Fibroblast of skin of right quadriceps (primary cell): ENCODE measurements around the gene NFE2L2.
"Not testable (repeated sequence)": the region's sequence is repeated elsewhere in the genome, so short reads cannot be mapped to it uniquely, and the experiment has no call there.

Experiments
- DNase-seq: peaks from one replicate; pipeline ENCODE4 v3.0.0-alpha.2; 2013

Gene NFE2L2

GRCh38 chr2:177232098-177232704 lies 32.3 kb downstream of the NFE2L2 start:
- DNase-seq: no peak

DNA sequence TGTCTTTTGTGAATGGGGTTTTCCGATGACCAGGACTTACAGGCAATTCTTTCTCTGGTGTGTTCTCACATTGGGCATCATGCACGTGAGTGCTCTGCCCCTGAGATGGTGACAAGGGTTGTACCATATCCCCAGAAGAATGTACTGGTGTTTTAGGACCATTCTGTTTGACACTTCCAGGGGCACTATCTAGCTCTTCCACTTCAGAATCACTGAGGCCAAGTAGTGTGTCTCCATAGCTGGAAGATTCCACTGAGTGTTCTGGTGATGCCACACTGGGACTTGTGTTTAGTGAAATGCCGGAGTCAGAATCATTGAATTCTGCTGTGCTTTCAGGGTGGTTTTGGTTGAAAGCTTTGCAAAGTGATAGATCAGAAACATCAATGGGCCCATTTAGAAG lies 33.3 kb downstream of the NFE2L2 start:
- DNase-seq: no peak

GRCh38 chr2:177229442-177230242 lies 34.9 kb downstream of the NFE2L2 start:
- DNase-seq: no peak

DNA sequence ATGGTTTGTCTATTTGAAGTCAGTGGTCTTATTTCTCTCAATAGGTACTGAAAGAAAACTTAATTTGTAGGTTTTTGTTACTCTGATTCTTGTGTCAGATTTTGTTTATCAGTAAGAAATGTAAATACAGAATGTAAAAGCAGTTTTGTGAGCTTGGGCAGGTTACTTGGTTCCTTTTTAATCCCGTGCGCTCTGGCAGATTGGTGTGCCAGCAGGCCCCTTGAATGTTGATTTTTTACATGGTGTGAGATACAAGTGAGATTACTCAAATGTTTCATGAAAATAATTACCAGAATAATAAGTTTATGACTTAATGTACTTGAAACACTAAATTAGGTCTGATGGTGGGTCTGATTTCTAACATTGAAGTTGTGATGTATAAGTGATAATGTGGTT lies 38.6 kb downstream of the NFE2L2 start:
- no peak for DNase-seq

DNA sequence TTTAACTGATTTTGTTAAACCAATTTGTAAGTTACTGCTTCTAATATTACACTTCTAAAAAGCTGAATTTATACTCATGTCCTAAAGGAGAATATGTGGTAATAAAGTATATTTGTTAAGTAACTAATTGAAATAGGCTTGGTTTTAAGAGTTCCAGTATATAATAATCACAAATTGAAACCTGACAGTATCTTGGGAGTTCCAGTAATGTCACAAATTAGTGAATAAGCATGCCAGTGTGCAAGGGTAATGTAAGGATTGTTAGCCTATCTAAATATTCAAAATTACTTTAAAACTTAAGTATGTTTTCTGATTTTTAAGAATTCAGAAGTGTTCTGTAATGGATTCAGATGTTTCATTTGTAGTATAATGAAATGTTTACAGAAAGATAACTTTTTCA lies 41.1 kb downstream of the NFE2L2 start:
- DNase-seq: not testable (repeated sequence)

GRCh38 chr2:177221970-177222369 lies 42.6 kb downstream of the NFE2L2 start:
- DNase-seq: no peak

DNA sequence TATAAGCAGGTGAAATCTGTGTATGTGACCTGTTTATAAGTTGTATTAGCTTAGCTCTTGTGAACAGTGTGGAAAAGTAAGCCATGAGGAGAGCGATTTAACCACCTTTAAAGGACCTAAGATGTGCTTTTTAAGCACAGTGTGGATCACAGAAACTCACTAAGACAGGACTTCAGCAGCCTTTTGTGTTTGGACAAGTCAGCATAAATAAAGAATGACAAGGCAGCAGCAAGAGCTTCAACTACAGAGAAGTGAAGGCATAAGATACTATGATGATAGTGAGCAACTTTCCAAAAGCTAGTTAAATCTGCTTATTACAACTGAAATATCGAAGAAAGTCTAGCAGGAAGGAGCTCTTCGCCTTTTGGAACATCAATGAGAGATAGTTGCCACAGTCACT lies 43.0 kb downstream of the NFE2L2 start:
- no peak for DNase-seq

DNA sequence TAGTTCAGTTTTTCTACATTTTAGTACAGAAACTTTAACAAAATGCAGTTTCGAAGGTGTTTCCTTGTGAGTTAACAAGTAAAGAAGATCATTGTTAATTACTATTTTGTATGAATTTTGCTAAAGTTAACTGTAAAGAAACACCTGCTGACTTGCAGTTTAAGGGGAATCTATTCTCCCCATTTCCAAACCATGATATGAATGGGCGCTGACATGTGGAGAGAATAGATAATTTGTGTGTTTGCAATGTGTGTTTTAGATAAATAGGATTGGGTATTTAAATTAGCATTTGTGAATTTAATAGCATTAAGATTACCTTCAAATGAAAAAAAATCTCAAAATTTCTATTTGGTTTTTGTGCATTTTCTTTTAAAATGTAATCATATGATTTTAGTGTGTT lies 44.7 kb downstream of the NFE2L2 start:
- not testable (repeated sequence) for DNase-seq

- no peak for DNase-seq
Measured at GRCh38 chr2:177217247-177217843, 47.2 kb downstream of the NFE2L2 start.

DNA sequence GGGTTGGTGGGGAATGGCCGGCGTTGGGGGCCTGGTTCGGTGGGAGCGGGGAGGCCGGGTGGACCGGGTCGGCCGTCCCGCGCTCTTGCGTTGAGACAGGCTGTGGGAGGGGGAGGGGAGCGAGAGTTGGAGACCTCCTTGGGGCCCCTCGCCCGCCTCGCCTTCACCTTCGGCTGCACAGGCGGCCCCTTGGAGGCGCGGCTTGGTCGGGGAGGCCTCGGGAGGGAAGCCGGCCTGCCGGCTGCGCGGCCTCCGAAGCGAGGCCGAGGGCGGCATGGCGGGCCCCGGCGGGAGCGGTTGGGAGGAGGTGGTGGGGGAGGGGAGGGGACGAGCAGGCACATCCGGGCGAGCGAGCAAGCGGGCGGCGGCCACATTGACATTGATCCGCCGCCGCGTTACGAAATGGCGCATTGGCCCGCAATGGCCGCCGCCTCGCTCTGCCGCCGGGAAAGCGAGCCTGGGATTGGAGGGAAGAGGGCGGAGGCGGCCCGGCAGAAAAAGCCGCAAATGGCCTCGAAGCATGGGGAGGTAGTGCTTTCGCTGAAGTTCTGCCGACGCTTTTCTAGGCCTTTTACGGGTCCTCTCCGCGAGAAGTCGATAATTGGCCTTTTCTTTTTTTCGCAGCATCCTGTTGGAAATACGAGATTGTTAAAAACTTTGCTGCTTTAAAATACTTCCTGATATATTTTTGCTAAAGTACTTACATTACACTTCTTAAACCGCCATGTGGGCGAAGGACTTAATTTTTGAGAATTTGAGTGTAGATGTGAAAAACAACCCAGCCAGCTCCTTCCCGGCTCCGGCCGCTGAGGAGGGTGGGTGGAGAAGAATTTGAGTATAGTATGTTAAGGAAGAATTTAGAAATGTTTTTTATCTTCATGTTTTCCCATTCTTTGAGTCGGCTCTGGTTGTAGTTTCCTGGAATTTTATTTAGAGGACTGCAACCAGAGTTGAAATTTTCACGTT lies 51.4 kb downstream of the NFE2L2 start:
- peak; percentile 90 for DNase-seq

DNA sequence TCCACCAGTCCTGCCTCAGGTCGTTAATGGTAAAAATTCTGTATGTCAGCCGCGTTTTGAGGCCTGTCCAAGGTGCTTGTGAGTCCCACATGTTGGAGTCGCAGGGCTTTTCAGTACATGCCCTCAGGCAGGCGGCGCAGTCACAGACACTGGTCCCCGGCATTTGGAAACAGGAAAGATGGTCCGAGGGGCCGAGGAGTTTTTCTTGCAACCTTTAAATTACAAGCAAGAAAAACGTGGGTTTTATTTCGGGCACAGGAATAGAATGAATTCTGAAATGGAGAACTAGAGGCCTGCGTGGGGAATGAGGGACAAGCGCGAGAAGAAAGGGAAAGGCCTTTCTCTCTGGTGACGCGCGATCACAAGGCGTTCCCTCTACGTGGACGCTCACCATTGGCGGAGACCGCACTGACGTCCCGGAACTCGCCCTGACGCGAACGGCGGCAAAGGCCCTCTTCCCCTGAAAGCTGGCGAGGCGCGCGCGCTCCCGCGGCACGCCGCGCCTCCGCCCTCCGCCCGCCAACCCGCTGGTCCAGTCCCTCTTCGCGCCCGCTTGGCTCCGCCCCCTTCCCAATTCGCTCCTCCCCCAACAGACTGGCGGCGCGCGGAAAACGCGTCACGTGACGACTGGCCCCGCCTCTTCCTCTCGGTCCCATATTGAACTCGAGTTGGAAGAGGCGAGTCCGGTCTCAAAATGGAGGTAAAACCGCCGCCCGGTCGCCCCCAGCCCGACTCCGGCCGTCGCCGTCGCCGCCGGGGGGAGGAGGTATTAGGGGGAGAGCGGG lies 52.2 kb downstream of the NFE2L2 start, which contains the start of gene HNRNPA3:
TSS of gene HNRNPA3 (plus strand) at position 689 of the 785 bp plus-strand sequence. CDS start at position 695, 6 bp downstream.
- peak; percentile 99 for DNase-seq

DNA sequence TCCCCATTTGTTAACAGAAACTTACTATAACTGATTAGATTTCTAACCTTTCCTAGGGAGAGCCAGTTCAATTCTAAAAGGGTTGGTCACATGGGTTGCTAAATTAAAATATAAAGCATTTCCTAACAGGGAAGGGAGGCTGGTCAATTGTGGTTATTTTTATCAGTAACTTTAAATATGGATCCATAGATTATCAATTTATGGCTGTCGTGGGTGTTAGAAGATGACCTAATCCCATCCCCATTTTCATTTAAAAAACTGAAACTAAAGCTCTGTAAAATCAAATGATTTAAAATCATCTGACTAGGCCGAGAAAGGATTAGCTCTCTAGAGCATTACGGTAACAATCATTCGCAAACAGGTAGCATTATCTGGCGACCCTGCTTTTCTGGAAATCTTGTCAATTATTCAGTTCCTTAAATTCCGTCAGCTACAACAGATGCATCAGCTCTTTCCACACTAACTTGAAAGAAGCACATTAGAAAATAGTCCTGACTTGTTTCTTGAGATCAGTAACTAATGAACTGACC lies 52.9 kb downstream of the NFE2L2 start:
- no peak for DNase-seq

GRCh38 chr2:177211169-177211568 lies 53.4 kb downstream of the NFE2L2 start:
- no peak for DNase-seq

GRCh38 chr2:177207101-177207500 lies 57.4 kb downstream of the NFE2L2 start:
- DNase-seq: no peak

- no peak for DNase-seq
Measured at GRCh38 chr2:177204417-177204816, 60.1 kb downstream of the NFE2L2 start.

DNA sequence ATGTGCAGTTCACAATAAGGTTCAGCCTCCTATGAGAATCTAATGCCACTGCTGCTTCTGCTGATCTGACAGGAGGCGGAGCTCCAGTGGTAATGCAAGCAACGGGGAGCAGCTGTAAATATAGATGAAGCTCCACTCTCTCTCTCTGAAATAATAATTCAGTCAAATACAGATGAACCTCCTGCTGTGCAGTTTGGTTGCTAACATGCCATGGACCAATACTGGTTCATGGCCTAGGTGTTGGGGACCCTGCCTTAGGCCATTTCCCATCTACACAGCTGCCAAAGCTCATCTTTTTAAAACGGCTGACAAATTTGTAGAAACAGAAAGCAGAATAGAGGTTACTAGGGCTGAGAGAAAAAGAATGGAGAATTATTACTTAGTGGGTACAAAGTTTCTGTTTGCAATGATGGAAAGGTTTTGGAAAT lies 62.6 kb downstream of the NFE2L2 start:
- DNase-seq: no peak

GRCh38 chr2:177200419-177200818 lies 64.1 kb downstream of the NFE2L2 start:
- not testable (repeated sequence) for DNase-seq

- DNase-seq: no peak
Measured at GRCh38 chr2:177195194-177195593, 69.3 kb downstream of the NFE2L2 start.

GRCh38 chr2:177193240-177193639 lies 71.3 kb downstream of the NFE2L2 start:
- no peak for DNase-seq

GRCh38 chr2:177192788-177193187 lies 71.7 kb downstream of the NFE2L2 start:
- DNase-seq: no peak

DNA sequence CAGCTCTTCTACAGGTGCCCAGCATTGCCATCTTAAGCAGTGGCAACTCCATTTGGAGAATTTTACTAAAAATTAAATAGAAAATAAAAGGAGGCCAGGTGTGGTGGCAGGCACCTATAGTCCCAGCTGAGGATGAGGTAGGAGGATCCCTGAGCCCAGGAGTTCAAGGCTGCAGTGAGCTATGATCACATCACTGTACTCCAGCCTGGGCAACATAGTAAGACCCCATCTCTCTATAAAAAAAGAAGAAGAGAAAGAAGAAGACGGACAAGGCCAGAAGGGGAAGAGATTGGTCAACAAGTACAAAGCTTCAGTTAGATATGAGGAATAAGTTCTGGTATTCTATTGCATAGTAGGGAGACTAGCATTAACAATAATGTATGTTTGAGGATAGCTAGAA lies 73.6 kb downstream of the NFE2L2 start:
- no peak for DNase-seq
